Mesothelial cell of epicardium (in vitro differentiated cells): ENCODE measurements around the gene OPN1MW3. TPM values are rescaled to one million over a fixed set of nuclear protein-coding genes. Genes with fewer than 3 reads are reported as not detected.
"Not testable (repeated sequence)": the region's sequence is repeated elsewhere in the genome, so short reads cannot be mapped to it uniquely, and the experiment has no call there.

Source experiments
- DNase-seq, 2 experiments: peaks; one replicate each; pipeline ENCODE4 v3.0.0; 2021; ENCODE audit warnings: low spot score in 2 of 2; ENCODE audit not compliant: unreplicated experiment in 2 of 2
- H3K27ac Mint-ChIP-seq: 2 replicates; pipeline ENCODE4 v1.8.0; 2021; ENCODE audit warnings: mixed read lengths
- H3K27me3 Mint-ChIP-seq: 2 replicates; pipeline ENCODE4 v1.8.0; 2021; ENCODE audit warnings: low read depth, mixed read lengths
- H3K36me3 Mint-ChIP-seq: 2 replicates; pipeline ENCODE4 v1.8.0; 2021; ENCODE audit warnings: mixed read lengths
- H3K4me1 Mint-ChIP-seq: 2 replicates; pipeline ENCODE4 v1.8.0; 2021; ENCODE audit warnings: mixed read lengths
- H3K4me3 Mint-ChIP-seq: 2 replicates; pipeline ENCODE4 v1.8.0; 2021; ENCODE audit warnings: mild to moderate bottlenecking, moderate library complexity, mixed read lengths
- H3K9me3 Mint-ChIP-seq: 2 replicates; pipeline ENCODE4 v1.8.0; 2021; ENCODE audit warnings: mixed read lengths
- total RNA-seq: library from RNA; stranded (reverse); gene quantifications from 3 replicates; pipeline ENCODE4 v1.2.1, GENCODE V29; 2021

Gene OPN1MW3
- not detected in 3 replicates for total RNA-seq

DNA sequence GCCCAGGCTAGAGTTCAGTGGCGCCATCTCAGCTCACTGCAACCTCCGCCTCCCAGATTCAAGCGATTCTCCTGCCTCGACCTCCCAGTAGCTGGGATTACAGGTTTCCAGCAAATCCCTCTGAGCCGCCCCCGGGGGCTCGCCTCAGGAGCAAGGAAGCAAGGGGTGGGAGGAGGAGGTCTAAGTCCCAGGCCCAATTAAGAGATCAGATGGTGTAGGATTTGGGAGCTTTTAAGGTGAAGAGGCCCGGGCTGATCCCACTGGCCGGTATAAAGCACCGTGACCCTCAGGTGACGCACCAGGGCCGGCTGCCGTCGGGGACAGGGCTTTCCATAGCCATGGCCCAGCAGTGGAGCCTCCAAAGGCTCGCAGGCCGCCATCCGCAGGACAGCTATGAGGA lies at the start of gene OPN1MW3:
Gene OPN1MW3 (plus strand): TSS at position 301 of the 400 bp plus-strand sequence. CDS start 38 bp downstream, at position 339.
- not testable (repeated sequence) for H3K4me1 Mint-ChIP-seq, H3K36me3 Mint-ChIP-seq, H3K9me3 Mint-ChIP-seq, H3K4me3 Mint-ChIP-seq, H3K27me3 Mint-ChIP-seq, DNase-seq, H3K27ac Mint-ChIP-seq

DNA sequence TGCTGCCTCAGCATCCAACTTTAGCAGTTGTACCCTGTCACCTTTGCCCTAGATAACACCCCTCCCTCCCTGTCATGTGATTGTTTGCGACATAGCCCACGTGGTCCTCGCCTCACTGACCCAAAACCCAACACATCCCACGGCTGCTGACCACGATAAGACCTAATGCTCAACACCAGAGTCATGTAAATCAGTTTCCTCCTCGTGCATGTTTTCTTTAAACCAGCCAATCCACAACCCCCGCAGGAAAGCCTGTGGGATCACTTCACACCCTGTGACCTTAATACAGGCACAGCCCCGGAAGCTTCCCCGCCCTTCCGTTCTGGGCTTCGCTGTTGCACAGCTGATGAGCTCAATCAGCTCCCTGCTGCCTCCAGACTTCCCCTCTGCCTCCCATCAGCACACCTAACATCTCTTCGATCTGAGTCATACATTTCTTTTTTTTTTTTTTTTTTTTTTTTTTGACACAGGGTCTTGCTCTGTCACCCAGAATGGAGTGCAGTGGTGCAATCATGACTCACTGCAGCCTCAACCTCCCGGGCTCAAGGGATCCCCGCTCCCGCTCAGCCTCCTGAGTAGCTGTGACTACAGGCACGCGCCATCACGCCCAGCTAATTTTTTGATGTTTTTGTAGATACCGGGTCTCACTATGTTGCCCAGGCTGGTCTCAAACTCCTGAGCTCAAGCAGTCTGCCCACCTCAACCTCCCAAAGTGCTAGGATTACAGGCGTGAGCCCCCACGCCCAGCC lies 47.5 kb upstream of the OPN1MW3 start:
- not testable (repeated sequence) for H3K4me3 Mint-ChIP-seq, H3K36me3 Mint-ChIP-seq, H3K4me1 Mint-ChIP-seq, DNase-seq, H3K27ac Mint-ChIP-seq, H3K27me3 Mint-ChIP-seq, H3K9me3 Mint-ChIP-seq

DNA sequence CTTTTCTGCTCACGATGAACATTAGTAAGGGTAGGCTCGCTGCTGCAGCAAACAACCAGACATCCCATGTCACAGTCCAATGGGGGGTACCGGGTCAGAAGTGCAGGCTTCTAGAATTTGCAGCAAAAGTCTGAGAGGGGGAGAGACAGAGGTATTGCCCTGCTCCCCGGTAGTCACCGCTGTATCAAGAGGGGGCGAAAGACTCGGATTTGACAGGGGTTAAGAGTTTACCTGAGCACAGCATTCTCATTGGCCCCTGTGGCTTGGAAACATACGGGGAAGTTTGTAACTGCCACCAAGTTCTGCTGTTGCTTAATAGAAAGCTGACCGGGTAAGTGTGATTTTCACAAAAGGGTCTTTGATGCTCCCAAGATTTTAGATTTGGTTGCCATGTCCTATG lies 46.3 kb upstream of the OPN1MW3 start:
- not testable (repeated sequence) for H3K4me3 Mint-ChIP-seq, H3K9me3 Mint-ChIP-seq, H3K4me1 Mint-ChIP-seq, H3K36me3 Mint-ChIP-seq, H3K27ac Mint-ChIP-seq, H3K27me3 Mint-ChIP-seq
- DNase-seq: peak in 1 of 2 experiments; percentile 11

DNA sequence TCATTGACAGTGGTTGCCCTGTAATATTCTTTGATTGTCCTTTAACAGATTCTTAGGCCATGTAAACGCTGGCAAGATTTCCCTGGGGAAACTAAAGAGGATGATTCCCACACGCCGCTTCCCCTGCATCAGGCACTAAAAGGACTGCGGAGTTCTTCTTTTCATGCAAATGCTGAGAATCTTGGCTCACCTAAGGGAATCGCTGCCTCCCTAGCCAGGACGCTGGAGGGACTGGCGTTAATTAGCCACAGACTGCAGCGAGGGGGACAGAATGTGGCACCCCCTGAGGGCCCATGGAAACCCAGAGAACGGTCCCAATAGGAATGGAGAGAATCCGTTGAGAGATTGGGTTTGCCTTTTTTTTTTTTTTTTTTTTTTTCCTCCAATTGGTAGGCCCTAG lies 45.9 kb upstream of the OPN1MW3 start:
- not testable (repeated sequence) for H3K36me3 Mint-ChIP-seq, H3K27me3 Mint-ChIP-seq, DNase-seq, H3K4me1 Mint-ChIP-seq, H3K4me3 Mint-ChIP-seq, H3K9me3 Mint-ChIP-seq, H3K27ac Mint-ChIP-seq

DNA sequence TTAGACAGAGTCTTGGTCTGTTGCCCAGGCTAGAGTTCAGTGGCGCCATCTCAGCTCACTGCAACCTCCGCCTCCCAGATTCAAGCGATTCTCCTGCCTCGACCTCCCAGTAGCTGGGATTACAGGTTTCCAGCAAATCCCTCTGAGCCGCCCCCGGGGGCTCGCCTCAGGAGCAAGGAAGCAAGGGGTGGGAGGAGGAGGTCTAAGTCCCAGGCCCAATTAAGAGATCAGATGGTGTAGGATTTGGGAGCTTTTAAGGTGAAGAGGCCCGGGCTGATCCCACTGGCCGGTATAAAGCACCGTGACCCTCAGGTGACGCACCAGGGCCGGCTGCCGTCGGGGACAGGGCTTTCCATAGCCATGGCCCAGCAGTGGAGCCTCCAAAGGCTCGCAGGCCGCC lies 37.9 kb upstream of the OPN1MW3 start, which contains the start of gene OPN1MW2:
Gene OPN1MW2 (plus strand): TSS at position 301 of the 400 bp plus-strand sequence. CDS start 60 bp downstream, at position 361.
- not testable (repeated sequence) for H3K27me3 Mint-ChIP-seq, H3K4me1 Mint-ChIP-seq, DNase-seq, H3K27ac Mint-ChIP-seq, H3K9me3 Mint-ChIP-seq, H3K36me3 Mint-ChIP-seq, H3K4me3 Mint-ChIP-seq

DNA sequence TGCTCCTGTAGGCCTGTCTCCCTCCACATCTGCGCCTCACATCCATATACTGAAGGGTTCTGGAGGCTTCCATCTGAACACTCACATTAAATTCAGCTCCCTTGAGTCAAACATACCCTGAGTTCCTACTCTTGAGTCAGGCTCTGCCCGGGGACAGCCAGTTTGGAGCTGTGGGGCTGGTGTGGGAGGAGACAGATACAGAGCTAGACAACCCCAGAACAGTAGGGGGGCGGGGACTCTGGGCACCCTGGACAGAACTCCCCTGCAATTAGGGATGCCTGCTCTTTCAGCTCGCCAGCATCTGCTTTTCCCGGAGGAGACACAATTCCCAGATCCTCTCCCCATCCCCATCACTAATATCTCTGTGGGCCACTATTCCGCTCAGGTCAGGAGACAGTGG lies 32.1 kb upstream of the OPN1MW3 start:
- not testable (repeated sequence) for H3K27me3 Mint-ChIP-seq, H3K27ac Mint-ChIP-seq, H3K4me1 Mint-ChIP-seq, H3K36me3 Mint-ChIP-seq, H3K4me3 Mint-ChIP-seq, DNase-seq, H3K9me3 Mint-ChIP-seq

DNA sequence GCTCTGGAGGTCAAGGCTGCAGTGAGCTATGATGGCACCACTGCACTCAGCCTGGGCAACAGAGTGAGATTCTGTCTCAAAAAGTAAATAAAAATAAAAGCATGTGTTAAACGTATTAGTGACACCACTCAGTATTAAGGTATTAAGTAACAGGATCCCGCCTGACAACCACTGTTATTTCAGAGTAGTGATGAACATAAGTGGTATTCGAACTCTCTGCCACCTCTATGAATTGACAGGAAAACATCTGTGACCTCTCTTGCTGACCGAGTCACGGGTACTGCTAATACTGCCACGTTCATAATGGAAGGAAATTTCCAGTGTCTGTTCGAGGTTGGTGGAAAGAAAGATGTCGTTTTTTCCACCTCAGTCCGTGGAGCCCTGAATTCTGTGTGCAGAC lies 30.7 kb upstream of the OPN1MW3 start:
- H3K9me3 Mint-ChIP-seq, H3K27ac Mint-ChIP-seq, DNase-seq, H3K36me3 Mint-ChIP-seq, H3K4me1 Mint-ChIP-seq, H3K27me3 Mint-ChIP-seq, H3K4me3 Mint-ChIP-seq: not testable (repeated sequence)

DNA sequence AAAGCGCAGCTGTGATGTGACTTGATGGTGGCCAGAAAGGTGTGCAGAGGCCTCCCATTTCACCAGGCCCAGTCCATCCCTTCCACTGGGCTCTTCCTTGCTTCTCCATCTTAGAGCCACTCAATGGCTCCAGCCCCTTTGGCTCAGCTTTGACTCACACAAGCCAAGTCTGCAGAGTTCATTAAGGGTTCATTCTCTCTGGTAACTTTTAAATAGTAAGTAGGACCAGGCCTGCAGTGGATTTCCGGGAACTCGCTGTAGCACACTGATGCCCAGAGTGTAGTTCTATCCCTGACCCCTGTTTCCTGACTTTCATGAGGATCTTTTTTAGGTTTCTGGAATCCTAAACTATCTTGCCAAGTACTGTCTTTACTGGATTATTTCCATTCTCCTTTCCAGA lies 25.9 kb upstream of the OPN1MW3 start:
- not testable (repeated sequence) for H3K36me3 Mint-ChIP-seq, H3K9me3 Mint-ChIP-seq, H3K27me3 Mint-ChIP-seq, DNase-seq, H3K4me3 Mint-ChIP-seq, H3K27ac Mint-ChIP-seq, H3K4me1 Mint-ChIP-seq

DNA sequence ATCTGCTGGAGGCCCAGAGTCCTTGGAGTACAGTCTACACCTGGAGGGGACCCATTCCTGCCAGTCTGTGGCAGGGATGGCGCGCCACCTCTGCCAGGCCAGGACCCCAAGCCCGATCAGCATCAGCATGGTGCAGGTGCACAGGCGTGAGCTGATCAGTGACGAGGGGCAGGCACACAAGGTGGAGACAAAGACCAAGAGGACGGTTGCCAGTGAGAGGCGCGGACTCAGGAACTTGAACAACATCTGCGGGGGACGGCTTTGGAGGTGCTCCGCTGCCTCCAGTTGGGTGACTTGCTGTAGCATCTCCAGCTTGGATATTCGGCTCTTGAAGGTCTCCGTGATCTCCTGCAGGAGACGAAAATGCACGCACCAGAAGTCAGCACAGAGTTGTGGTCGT lies 23.8 kb upstream of the OPN1MW3 start:
- not testable (repeated sequence) for H3K27ac Mint-ChIP-seq, H3K36me3 Mint-ChIP-seq, H3K27me3 Mint-ChIP-seq, DNase-seq, H3K4me3 Mint-ChIP-seq, H3K9me3 Mint-ChIP-seq, H3K4me1 Mint-ChIP-seq

DNA sequence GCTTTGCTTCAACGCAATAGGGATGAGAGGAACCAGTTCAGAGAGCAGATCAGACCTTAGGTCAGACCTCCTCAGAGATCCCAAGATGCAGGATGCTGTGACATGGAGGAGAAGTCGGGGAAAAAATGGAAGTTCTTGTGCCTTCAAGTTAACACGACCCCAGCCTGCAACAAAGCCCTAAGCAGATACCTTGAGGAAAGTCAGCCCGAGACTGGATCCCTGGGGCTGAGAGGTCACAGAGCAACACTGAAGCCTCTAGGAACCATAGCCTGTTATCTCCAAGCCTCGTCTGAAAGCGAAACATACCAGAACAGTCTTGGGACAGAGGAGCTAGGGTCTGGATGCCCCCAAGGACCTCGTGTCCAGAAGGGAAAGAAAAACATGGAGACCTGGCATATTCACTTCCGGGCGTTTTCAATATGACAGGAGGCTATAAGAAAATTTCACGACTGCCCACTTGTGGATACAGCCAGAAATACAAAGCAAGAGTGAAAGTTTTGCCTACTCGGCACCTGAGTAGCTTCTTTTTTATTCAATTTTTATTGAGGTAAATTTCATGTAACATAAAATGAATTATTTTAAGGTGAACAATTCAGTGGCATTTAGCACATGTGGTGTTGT lies 18.3 kb upstream of the OPN1MW3 start:
- DNase-seq, H3K27ac Mint-ChIP-seq, H3K36me3 Mint-ChIP-seq, H3K9me3 Mint-ChIP-seq, H3K4me1 Mint-ChIP-seq, H3K27me3 Mint-ChIP-seq, H3K4me3 Mint-ChIP-seq: not testable (repeated sequence)

DNA sequence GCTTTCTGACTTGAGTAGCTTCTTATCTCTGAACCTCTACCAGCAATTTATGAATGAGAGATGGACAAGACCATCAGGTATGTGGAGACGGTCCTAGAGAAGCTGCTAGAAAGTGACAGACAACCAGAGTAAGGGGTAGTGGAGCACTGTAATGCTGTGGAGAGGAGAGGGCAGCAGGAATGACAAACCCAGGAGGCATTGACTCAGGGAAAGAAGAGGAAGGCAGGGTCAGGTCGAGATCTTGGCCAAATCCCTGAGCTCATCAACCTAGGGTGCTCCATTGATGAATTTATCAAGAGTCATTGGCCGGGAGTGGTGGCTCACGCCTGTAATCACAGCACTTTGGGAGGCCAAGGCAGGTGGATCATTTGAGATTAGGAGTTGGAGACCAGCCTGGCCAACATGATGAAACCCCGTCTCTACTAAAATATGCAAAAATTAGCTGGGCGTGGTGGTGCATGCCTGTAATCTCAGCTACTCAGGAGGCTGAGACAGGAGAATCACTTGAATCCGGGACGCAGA lies 17.3 kb upstream of the OPN1MW3 start:
- H3K4me3 Mint-ChIP-seq, H3K4me1 Mint-ChIP-seq, H3K36me3 Mint-ChIP-seq, H3K9me3 Mint-ChIP-seq, H3K27ac Mint-ChIP-seq, H3K27me3 Mint-ChIP-seq, DNase-seq: not testable (repeated sequence)

DNA sequence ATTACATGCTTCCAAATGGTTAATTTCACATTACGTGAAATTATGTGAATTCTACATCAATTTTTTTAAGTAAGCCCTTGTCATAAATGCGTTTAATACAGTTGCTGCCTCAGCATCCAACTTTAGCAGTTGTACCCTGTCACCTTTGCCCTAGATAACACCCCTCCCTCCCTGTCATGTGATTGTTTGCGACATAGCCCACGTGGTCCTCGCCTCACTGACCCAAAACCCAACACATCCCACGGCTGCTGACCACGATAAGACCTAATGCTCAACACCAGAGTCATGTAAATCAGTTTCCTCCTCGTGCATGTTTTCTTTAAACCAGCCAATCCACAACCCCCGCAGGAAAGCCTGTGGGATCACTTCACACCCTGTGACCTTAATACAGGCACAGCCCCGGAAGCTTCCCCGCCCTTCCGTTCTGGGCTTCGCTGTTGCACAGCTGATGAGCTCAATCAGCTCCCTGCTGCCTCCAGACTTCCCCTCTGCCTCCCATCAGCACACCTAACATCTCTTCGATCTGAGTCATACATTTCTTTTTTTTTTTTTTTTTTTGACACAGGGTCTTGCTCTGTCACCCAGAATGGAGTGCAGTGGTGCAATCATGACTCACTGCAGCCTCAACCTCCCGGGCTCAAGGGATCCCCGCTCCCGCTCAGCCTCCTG lies 9.9 kb upstream of the OPN1MW3 start:
- H3K4me1 Mint-ChIP-seq, H3K27me3 Mint-ChIP-seq, H3K27ac Mint-ChIP-seq, DNase-seq, H3K4me3 Mint-ChIP-seq, H3K9me3 Mint-ChIP-seq, H3K36me3 Mint-ChIP-seq: not testable (repeated sequence)

DNA sequence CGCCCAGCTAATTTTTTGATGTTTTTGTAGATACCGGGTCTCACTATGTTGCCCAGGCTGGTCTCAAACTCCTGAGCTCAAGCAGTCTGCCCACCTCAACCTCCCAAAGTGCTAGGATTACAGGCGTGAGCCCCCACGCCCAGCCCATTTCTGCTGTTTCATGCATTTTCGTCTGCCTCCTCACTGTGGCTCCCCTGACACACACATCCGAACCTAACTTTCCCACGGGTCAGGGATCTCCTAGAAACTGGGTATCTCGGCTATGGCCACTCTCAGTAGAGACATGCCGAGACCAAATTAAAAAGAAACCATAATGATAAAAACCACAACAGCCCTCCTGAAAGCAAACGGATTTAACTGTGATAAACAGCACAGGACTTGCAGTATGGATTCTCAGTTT lies 9.3 kb upstream of the OPN1MW3 start:
- not testable (repeated sequence) for H3K4me1 Mint-ChIP-seq, H3K9me3 Mint-ChIP-seq, H3K27ac Mint-ChIP-seq, H3K27me3 Mint-ChIP-seq, DNase-seq, H3K36me3 Mint-ChIP-seq, H3K4me3 Mint-ChIP-seq

DNA sequence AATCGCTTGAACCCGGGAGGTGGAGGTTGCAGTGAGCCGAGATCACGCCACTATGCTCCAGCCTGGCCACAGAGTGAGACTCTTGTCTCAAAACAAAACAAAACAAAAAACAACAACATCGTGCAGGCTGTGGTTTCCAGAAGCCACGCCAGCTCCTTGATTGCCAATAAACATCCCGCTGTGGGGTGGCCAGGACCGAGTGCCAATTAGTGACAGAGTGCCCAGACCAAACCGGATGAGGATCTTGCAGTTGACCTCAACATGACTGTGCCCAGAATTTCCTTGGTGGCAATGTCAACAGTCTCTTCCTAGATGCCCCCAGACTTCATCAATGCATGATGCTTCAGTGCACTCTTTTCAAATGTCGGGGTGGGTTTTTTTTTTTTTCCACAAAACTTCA lies 1.3 kb downstream of the OPN1MW3 start:
- H3K4me3 Mint-ChIP-seq, DNase-seq, H3K27ac Mint-ChIP-seq, H3K36me3 Mint-ChIP-seq, H3K27me3 Mint-ChIP-seq, H3K4me1 Mint-ChIP-seq, H3K9me3 Mint-ChIP-seq: not testable (repeated sequence)
